ENCODE data around the gene EIF5A. TPM values are rescaled to one million over a fixed set of nuclear protein-coding genes. Genes with fewer than 3 reads are reported as not detected.
A peak's percentile ranks its signal among the peaks of the same experiment; 100 is the strongest.

The EIF5A gene
- polyA plus RNA-seq, 4 donors, result 238 to 606 (median 340) TPM

DNA sequence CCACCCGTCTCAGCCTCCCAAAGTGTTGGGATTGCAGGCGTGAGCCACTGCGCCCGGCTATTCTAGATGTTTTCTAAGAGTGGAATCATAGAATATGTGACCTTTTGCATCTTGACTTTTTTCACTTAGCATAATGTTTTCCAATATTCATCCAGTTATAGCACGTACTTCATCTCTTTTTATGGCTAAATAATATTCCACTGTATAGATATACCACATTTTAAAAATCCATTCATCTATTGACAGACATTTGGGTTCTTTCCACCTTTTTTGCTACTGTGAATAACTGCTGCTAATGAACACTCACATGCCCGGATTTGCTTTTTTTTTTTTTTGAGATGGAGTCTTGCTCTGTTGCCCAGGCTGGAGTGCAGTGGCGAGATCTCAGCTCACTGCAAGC lies 3.2 kb upstream of the EIF5A start:
- H3K4me1 ChIP-seq (ENCODE audit: control insufficient read depth in 3 of 3, insufficient read depth in 2 of 3, low read depth in 1 of 3, low read length in 2 of 3), result peaks cover 0 to 7% (median 0%) of the 10 kb centered on the region in 3 donors

DNA sequence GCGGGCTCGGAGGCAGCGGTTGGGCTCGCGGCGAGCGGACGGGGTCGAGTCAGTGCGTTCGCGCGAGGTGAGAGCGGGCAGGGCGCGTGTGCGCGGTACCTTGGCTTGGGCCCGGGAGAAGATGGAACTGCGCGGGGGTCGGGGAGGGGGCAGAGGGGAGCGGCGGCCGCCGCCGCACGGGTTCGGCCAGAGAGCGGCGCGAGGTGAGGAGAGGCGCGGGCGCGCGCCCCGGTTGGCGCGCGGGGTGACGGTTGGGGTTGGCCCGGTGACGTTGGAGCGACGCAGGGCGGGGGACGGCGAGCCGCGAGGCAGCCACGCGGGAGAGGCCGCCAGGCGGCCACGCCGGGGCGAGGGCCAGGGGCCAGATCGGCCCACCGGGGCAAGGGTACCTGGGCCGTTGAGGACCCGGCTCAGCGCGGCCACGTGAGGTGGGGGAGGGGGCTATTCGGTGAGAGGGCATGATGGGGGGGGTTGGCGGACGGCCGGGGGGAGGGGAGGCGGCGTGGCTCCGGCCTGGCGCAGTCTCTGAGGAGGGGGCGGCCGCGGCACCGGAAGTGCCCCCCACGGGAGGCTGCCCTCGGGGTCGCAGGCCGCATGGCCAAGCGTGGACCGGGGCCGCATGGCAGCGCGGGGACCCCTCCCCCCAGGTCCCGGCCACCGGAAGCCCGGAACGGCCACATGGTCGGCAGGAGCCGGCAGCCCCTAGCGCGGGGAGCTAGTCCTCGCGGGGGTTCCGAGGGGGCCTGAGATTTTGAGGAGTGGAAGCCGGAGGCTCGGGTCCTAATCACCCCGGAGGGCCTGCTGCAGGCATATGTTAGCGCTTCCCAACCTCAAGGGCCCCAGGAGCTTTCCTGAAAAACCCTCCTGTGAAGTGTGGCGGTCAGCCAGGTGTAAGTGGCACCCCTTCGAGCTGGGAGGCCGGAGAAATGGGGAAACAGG lies 527 bp downstream of the EIF5A start:
- Histone ChIP-seq H3K27me3 (ENCODE audit: control insufficient read depth in 3 of 3, insufficient read depth in 3 of 3, low read length in 3 of 3) (no peaks in the 10 kb centered on the region), H3K36me3 (ENCODE audit: control insufficient read depth in 3 of 3, insufficient read depth in 2 of 3, low read depth in 1 of 3, low read length in 3 of 3) (peaks cover 0 to 32% (median 18%) of the 10 kb centered on the region in 3 donors), H3K27ac (ENCODE audit: low read depth in 1 of 3, low read length in 2 of 3) (peak overlapping the region; percentile 96 to 98 (median 96)), H3K4me1 (ENCODE audit: control insufficient read depth in 3 of 3, insufficient read depth in 2 of 3, low read depth in 1 of 3, low read length in 2 of 3) (peaks cover 2 to 17% (median 6%) of the 10 kb centered on the region in 3 donors), H3K9me3 (ENCODE audit: control insufficient read depth in 2 of 2, insufficient read depth in 1 of 2, low read depth in 1 of 2, low read length in 1 of 2) (no peaks in the 10 kb centered on the region), H3K4me3 (ENCODE audit: low read depth in 1 of 3, low read length in 3 of 3) (peak overlapping the region; percentile 87 to 99 (median 95))
- peak; percentile 40 to 64 for DNase-seq
- no peak for FAIRE-seq
- WGBS, 3 donors, result 0 to 1% (median 0%) methylated on average over 36 to 104 of the region's 104 CpGs

More for the DNA sequence above, 3.2 kb upstream of the EIF5A start:
- WGBS, 3 donors, result 96 to 99% (median 96%) methylated on average over 7 of the region's 7 CpGs
- H3K4me3 ChIP-seq (ENCODE audit: low read depth in 1 of 3, low read length in 3 of 3), result no peak overlapping the region
- H3K36me3 ChIP-seq (ENCODE audit: control insufficient read depth in 3 of 3, insufficient read depth in 2 of 3, low read depth in 1 of 3, low read length in 3 of 3), result peaks cover 0 to 2% (median 0%) of the 10 kb centered on the region in 3 donors
- no peak for FAIRE-seq
- H3K9me3 ChIP-seq (ENCODE audit: control insufficient read depth in 2 of 2, insufficient read depth in 1 of 2, low read depth in 1 of 2, low read length in 1 of 2), result no peaks in the 10 kb centered on the region
- no peak overlapping the region for H3K27ac ChIP-seq (ENCODE audit: low read depth in 1 of 3, low read length in 2 of 3)
- no peaks in the 10 kb centered on the region for H3K27me3 ChIP-seq (ENCODE audit: control insufficient read depth in 3 of 3, insufficient read depth in 3 of 3, low read length in 3 of 3)
- DNase-seq, result no peak

DNA sequence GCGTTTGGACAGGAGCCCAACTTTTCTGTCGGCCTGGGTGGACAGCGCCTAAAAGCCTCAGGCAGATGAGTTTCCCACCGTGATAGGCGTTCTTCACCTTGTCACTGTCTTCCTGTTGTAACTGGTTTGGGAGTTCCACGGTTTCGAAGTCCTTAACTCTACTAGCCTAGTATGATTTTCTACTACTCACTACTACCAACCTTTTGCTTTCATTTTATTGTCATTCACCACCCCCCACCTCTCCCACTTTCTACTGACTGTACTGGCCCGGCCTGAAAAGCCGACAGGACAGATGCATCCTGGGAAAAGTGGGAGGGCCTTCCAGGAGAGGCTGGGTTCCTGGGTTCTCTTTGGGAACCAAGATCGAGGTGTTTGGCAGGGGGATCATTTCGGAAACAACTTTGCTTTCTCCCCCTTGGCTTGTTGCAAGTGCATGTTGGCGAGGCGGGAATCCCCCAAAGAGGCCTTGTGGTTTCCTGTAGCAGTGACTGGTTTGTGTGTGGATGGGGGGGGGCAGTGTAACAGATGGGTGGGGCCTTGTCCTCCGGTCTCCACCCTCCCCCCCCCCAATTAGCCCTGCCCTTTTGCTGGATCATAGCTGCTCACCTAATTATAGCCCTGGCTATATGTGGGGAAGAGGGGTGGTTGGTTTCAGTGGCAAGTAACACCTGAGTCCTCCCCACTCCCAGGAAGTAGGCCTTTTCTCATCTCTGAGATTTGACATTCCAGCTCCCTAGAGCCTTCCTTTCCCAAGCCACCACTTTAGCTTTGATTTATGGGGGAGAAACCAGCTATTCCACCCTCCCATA lies 1.4 kb downstream of the EIF5A start:
- Histone ChIP-seq H3K27me3 (ENCODE audit: control insufficient read depth in 3 of 3, insufficient read depth in 3 of 3, low read length in 3 of 3) (no peaks in the 10 kb centered on the region), H3K4me1 (ENCODE audit: control insufficient read depth in 3 of 3, insufficient read depth in 2 of 3, low read depth in 1 of 3, low read length in 2 of 3) (peaks cover 2 to 18% (median 6%) of the 10 kb centered on the region in 3 donors), H3K4me3 (ENCODE audit: low read depth in 1 of 3, low read length in 3 of 3) (peak overlapping the region; percentile 87 to 99 (median 95)), H3K36me3 (ENCODE audit: control insufficient read depth in 3 of 3, insufficient read depth in 2 of 3, low read depth in 1 of 3, low read length in 3 of 3) (peaks cover 5 to 40% (median 23%) of the 10 kb centered on the region in 3 donors), H3K9me3 (ENCODE audit: control insufficient read depth in 2 of 2, insufficient read depth in 1 of 2, low read depth in 1 of 2, low read length in 1 of 2) (no peaks in the 10 kb centered on the region), H3K27ac (ENCODE audit: low read depth in 1 of 3, low read length in 2 of 3) (peak overlapping the region; percentile 96 to 98 (median 96))
- WGBS, 3 donors, result 0 to 2% (median 0%) methylated on average over 13 to 14 of the region's 14 CpGs
- FAIRE-seq (no peak), DNase-seq (peak; percentile 90 to 92)

DNA sequence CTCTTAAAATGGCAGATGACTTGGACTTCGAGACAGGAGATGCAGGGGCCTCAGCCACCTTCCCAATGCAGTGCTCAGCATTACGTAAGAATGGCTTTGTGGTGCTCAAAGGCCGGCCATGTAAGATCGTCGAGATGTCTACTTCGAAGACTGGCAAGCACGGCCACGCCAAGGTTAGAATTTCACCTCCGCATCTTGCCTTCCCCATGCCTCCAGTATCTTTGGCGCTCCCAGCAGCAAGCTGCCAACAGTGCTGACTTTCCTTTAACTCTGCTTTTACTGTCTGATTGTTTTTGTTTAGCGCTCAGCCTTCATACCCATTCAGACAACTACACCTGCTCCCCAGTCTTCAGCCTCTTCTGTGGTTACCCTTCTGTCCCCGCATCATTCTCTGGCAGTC lies 2.2 kb downstream of the EIF5A start:
- FAIRE-seq, result no peak
- Histone ChIP-seq H3K27me3 (ENCODE audit: control insufficient read depth in 3 of 3, insufficient read depth in 3 of 3, low read length in 3 of 3) (no peaks in the 10 kb centered on the region), H3K4me1 (ENCODE audit: control insufficient read depth in 3 of 3, insufficient read depth in 2 of 3, low read depth in 1 of 3, low read length in 2 of 3) (peaks cover 2 to 26% (median 6%) of the 10 kb centered on the region in 3 donors), H3K27ac (ENCODE audit: low read depth in 1 of 3, low read length in 2 of 3) (peak overlapping the region in 2 of 3 donors; percentile 27 to 98), H3K4me3 (ENCODE audit: low read depth in 1 of 3, low read length in 3 of 3) (no peak overlapping the region), H3K9me3 (ENCODE audit: control insufficient read depth in 2 of 2, insufficient read depth in 1 of 2, low read depth in 1 of 2, low read length in 1 of 2) (no peaks in the 10 kb centered on the region), H3K36me3 (ENCODE audit: control insufficient read depth in 3 of 3, insufficient read depth in 2 of 3, low read depth in 1 of 3, low read length in 3 of 3) (peaks cover 5 to 43% (median 23%) of the 10 kb centered on the region in 3 donors)
- 73 to 80% (median 80%) methylated on average over 12 of the region's 12 CpGs for WGBS, 3 donors
- no peak for DNase-seq

DNA sequence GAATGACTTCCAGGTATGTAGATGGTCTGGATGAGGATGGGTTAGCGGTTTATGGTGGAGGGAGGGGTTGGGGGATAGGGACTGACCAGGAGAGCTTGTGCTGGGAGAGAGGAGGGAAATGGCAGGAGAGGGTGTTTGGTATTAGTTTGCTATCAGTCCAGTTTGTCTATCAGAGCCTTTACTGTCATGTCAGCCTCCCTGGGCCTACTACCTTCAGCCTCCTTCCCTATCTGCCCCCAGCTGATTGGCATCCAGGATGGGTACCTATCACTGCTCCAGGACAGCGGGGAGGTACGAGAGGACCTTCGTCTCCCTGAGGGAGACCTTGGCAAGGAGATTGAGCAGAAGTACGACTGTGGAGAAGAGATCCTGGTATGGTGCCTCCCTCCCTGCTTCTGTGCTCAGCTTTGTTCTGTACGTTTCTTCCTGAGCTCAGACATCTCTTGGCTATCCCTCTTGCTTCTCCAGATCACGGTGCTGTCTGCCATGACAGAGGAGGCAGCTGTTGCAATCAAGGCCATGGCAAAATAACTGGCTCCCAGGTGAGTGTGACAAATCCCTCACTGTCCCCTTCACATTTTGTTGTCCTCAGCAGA lies 3.8 kb downstream of the EIF5A start:
- DNase-seq, result no peak
- Histone ChIP-seq H3K4me3 (ENCODE audit: low read depth in 1 of 3, low read length in 3 of 3) (no peak overlapping the region), H3K36me3 (ENCODE audit: control insufficient read depth in 3 of 3, insufficient read depth in 2 of 3, low read depth in 1 of 3, low read length in 3 of 3) (peaks cover 5 to 49% (median 23%) of the 10 kb centered on the region in 3 donors), H3K4me1 (ENCODE audit: control insufficient read depth in 3 of 3, insufficient read depth in 2 of 3, low read depth in 1 of 3, low read length in 2 of 3) (peaks cover 2 to 33% (median 9%) of the 10 kb centered on the region in 3 donors), H3K27me3 (ENCODE audit: control insufficient read depth in 3 of 3, insufficient read depth in 3 of 3, low read length in 3 of 3) (no peaks in the 10 kb centered on the region), H3K27ac (ENCODE audit: low read depth in 1 of 3, low read length in 2 of 3) (no peak overlapping the region), H3K9me3 (ENCODE audit: control insufficient read depth in 2 of 2, insufficient read depth in 1 of 2, low read depth in 1 of 2, low read length in 1 of 2) (no peaks in the 10 kb centered on the region)
- FAIRE-seq, result no peak
- WGBS, 3 donors, result 77 to 85% (median 78%) methylated on average over 7 of the region's 7 CpGs

DNA sequence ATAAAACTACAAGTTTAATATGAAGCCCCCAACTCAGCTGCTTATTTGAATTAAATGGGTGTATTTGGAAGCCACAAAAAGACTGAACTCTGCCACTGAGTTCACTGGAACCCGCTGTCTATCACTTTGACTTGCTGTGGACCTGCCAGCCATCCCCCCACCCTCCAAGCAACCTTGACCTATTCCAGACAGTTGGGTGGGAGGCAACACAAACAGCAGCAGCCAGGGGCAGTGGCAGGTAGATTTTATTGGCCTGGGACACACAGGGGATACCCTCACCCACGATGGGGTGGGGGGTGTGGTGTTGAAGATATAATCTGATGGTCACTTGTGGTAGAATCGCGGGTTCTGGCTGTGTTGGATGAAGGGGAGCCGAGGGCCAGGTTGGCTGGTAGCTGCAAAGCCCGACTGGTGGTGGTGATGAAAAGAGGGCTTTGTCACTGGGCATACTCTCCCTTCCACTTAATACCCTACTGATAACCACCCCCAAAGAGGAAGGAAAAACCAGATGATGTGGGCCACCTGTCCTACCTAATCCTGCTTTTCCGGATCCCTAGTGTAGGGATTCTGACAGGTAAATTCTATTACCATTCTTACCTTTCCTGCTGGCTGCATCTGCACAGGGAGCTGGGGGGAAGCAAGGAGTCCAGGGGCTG lies 5.1 kb downstream of the EIF5A start:
- FAIRE-seq (no peak), DNase-seq (no peak)
- H3K9me3 ChIP-seq (ENCODE audit: control insufficient read depth in 2 of 2, insufficient read depth in 1 of 2, low read depth in 1 of 2, low read length in 1 of 2), result no peaks in the 10 kb centered on the region
- no peaks in the 10 kb centered on the region for H3K27me3 ChIP-seq (ENCODE audit: control insufficient read depth in 3 of 3, insufficient read depth in 3 of 3, low read length in 3 of 3)
- H3K4me1 ChIP-seq (ENCODE audit: control insufficient read depth in 3 of 3, insufficient read depth in 2 of 3, low read depth in 1 of 3, low read length in 2 of 3), result peaks cover 2 to 31% (median 9%) of the 10 kb centered on the region in 3 donors
- WGBS, 3 donors, result 63 to 76% (median 71%) methylated on average over 7 of the region's 7 CpGs
- no peak overlapping the region for H3K27ac ChIP-seq (ENCODE audit: low read depth in 1 of 3, low read length in 2 of 3)
- H3K4me3 ChIP-seq (ENCODE audit: low read depth in 1 of 3, low read length in 3 of 3), result no peak overlapping the region
- H3K36me3 ChIP-seq (ENCODE audit: control insufficient read depth in 3 of 3, insufficient read depth in 2 of 3, low read depth in 1 of 3, low read length in 3 of 3), result peaks cover 7 to 61% (median 25%) of the 10 kb centered on the region in 3 donors

DNA sequence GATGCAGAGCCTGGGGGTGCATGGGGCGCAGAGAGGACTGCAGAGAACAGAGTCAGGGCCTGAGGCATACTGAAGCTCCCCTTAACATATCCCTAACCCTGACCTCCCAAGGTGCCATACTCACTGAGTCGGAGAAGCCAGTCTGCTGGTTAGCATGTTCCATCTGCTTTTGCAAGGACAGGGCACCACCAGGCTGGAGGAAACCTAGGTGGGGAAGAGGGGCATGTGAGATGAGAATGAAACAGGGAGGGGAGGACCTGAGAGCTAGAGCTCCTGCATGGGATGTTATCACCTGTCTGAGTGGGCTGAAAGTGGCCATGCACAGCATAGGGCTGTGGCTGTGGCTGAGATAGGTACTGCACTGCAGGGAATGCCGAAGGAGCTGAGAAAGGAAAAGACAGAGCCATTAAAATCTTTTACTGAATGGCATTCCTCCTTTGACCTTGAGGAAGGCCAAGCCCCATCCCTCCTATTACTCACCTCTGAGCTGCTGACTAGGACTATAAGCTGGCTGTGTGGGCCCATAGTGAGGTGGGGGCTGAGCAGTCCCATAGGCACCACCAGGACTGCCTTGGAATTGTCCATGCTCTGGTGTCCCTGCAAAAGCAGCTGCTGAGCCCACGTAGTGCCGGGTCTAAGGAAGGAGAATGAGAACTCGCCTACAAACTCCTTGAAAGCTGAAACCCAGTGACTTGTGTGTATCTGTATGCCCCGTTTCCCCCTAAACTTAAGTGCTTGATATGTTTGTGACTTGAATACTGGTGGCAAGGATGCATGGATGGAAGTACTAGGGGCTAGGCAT lies 5.9 kb downstream of the EIF5A start:
- FAIRE-seq (no peak), DNase-seq (no peak)
- Histone ChIP-seq H3K4me3 (ENCODE audit: low read depth in 1 of 3, low read length in 3 of 3) (no peak overlapping the region), H3K27me3 (ENCODE audit: control insufficient read depth in 3 of 3, insufficient read depth in 3 of 3, low read length in 3 of 3) (no peaks in the 10 kb centered on the region), H3K36me3 (ENCODE audit: control insufficient read depth in 3 of 3, insufficient read depth in 2 of 3, low read depth in 1 of 3, low read length in 3 of 3) (peaks cover 7 to 67% (median 26%) of the 10 kb centered on the region in 3 donors), H3K4me1 (ENCODE audit: control insufficient read depth in 3 of 3, insufficient read depth in 2 of 3, low read depth in 1 of 3, low read length in 2 of 3) (peaks cover 2 to 31% (median 9%) of the 10 kb centered on the region in 3 donors), H3K27ac (ENCODE audit: low read depth in 1 of 3, low read length in 2 of 3) (peak overlapping the region in 1 of 3 donors; percentile 93), H3K9me3 (ENCODE audit: control insufficient read depth in 2 of 2, insufficient read depth in 1 of 2, low read depth in 1 of 2, low read length in 1 of 2) (no peaks in the 10 kb centered on the region)
- WGBS, 3 donors, result 79 to 84% (median 81%) methylated on average over 7 of the region's 7 CpGs
